Breast epithelium (tissue), 4 donors: Measurements from ENCODE around the gene KIAA0232. TPM values are rescaled to one million over a fixed set of nuclear protein-coding genes. Genes with fewer than 3 reads are reported as not detected.
A peak's percentile ranks its signal among the peaks of the same experiment; 100 is the strongest.

ENCODE experiments used
- DNase-seq, 2 donors: peaks; one replicate each; pipeline ENCODE4 v3.0.0-alpha.2; 2019; ENCODE audit warnings: low spot score in 2 of 2
- H3K27ac ChIP-seq, 2 donors: fragments of 200-600 bp; sonication (generic) in 1 of 2; one replicate each; pipeline ENCODE4 v1.5.1; 2016 to 2019; ENCODE audit warnings: mild to moderate bottlenecking in 1 of 2
- H3K27me3 ChIP-seq, 2 donors: fragments of 200-600 bp; sonication (generic) in 1 of 2; one replicate each; pipeline versions ENCODE4 v1.5.1 to v1.6.0; 2017 to 2019; ENCODE audit warnings: control low read depth in 1 of 2, mild to moderate bottlenecking in 1 of 2
- H3K36me3 ChIP-seq: fragments of 200-600 bp; one replicate; pipeline ENCODE4 v1.5.1; 2019
- H3K4me1 ChIP-seq, 2 donors: fragments of 200-600 bp; sonication (generic); one replicate each; pipeline ENCODE4 v1.5.1; 2016 to 2019; ENCODE audit warnings: control low read depth in 1 of 2
- H3K4me3 ChIP-seq, 3 donors: fragments of 200-600 bp; sonication (generic); 1 replicate in 2 of 3; 2 replicates in 1 of 3; pipeline ENCODE4 v1.5.1; 2016 to 2019; ENCODE audit warnings: mild to moderate bottlenecking in 3 of 3, moderate library complexity in 2 of 3
- H3K9me3 ChIP-seq, 2 donors: fragments of 200-600 bp; sonication (generic) in 1 of 2; one replicate each; pipeline ENCODE4 v1.5.1; 2016 to 2019; ENCODE audit warnings: control low read depth in 1 of 2
- POLR2A ChIP-seq: fragments of 450-650 bp; IDR thresholded peaks from one replicate; pipeline ENCODE4 v1.6.1; 2016; ENCODE audit warnings: antibody characterized with exemption, mild to moderate bottlenecking, moderate library complexity
- POLR2AphosphoS5 ChIP-seq, 3 donors: sonication (generic); formaldehyde crosslinking; IDR thresholded peaks; one replicate each; pipeline ENCODE4 v1.6.1; 2017; ENCODE audit warnings: antibody characterized with exemption in 3 of 3
- intact Hi-C: fragments of 100-400 bp; cut with DNase I; formaldehyde crosslinking; loops from one replicate; pipeline ENCODE4 v1.15.1; 2023; ENCODE audit warnings: low total_unique reads
- total RNA-seq, 3 donors: library from RNA; depleted of rRNA; stranded (reverse); fragments of >200 nt; gene quantifications; one replicate each; pipeline ENCODE4 v1.1.0, GENCODE V29; 2016
- TF ChIP-seq, protein P1 (sequence below), 3 donors: fragments of 450-650 bp; IDR thresholded peaks; one replicate each; pipeline ENCODE4 v1.5.1; 2016 to 2017; ENCODE audit warnings: antibody characterized with exemption in 3 of 3, mild to moderate bottlenecking in 3 of 3, moderate library complexity in 3 of 3

KIAA0232 gene
- total RNA-seq, 3 donors from 2014 or later = 31.5 to 40.8 (median 31.7) TPM

DNA sequence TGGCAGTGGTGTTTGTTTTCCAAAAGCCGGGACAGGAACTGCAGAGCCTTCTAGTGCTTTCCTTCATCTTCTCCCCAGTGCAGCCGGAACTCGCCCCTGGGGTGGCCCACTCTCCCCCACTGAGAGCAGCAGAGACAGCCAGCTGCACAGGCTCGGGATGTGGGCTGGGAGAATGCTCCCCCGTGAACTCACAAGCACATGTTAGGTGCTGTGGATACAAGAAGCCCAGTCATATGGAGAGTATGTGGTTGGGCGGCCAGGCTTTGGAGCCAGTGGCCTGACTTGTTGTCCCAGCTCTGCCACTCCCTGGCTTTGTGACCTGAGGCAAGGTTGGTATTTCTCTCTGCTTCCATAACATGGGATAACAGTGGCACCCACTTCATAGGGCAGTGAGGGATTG lies 9.4 kb upstream of the KIAA0232 start:
- TF ChIP-seq POLR2AphosphoS5 (IDR thresholded peaks at IDR 0.05) = peak in 1 of 3 donors; percentile 32
- TF ChIP-seq, protein P1, sequence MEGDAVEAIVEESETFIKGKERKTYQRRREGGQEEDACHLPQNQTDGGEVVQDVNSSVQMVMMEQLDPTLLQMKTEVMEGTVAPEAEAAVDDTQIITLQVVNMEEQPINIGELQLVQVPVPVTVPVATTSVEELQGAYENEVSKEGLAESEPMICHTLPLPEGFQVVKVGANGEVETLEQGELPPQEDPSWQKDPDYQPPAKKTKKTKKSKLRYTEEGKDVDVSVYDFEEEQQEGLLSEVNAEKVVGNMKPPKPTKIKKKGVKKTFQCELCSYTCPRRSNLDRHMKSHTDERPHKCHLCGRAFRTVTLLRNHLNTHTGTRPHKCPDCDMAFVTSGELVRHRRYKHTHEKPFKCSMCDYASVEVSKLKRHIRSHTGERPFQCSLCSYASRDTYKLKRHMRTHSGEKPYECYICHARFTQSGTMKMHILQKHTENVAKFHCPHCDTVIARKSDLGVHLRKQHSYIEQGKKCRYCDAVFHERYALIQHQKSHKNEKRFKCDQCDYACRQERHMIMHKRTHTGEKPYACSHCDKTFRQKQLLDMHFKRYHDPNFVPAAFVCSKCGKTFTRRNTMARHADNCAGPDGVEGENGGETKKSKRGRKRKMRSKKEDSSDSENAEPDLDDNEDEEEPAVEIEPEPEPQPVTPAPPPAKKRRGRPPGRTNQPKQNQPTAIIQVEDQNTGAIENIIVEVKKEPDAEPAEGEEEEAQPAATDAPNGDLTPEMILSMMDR (IDR thresholded peaks at IDR 0.05) = no peak
- TF ChIP-seq POLR2A = no peak
- Histone ChIP-seq H3K27me3 (no peaks in the 10 kb centered on the region), H3K4me3 (no peak overlapping the region), H3K9me3 (no peaks in the 10 kb centered on the region), H3K4me1 (peaks cover 5 to 20% of the 10 kb centered on the region in 2 donors), H3K27ac (peak overlapping the region; percentile 86 to 88), H3K36me3 (no peaks in the 10 kb centered on the region)
- DNase-seq = peak; percentile 81 to 84
- intact Hi-C loops = no loop called here

DNA sequence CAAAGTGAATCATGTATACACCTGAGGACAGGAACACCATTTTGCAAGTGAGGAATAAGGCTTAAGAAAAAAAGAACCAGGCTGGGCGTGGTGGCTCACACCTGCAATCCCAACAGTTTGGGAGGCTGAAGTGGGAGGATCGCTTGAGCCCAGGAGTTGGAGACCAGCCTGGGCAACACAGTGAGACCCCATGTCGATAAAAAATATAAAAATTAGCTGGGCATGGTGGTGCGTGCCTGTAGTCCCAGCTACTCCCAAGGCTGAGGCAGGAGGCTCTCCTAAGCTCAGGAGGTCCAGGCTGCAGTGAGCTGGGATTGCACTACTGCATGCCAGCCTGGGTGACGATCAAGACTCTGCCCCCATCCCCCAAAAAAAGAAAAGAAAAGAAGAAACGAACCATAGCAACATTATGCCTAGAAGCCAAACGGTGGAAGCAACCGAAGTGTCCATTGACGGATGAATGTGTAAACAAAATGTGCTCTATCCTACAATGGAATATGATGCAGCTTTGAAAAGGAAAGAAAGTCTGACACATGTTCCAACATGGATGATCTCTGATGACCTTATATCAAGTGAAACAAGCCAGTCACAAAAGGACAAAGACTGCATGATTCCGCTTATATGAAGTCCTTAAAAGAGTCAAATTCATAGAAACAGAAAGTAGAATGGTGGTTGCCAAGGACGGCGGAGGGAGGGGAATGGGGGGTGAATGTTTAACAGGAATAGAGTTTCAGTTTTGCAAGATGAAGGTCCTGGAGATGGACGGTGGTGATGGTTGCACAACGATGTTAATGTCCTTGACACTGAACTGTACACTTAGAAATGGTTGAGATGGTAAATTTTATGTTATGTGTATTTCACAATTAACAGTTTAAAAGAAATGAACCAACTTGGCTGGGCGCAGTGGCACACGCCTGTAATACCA lies 8.6 kb upstream of the KIAA0232 start:
- H3K4me3 ChIP-seq = no peak overlapping the region
- peak overlapping the region; percentile 86 to 88 for H3K27ac ChIP-seq
- H3K9me3 ChIP-seq = no peaks in the 10 kb centered on the region
- no peaks in the 10 kb centered on the region for H3K27me3 ChIP-seq
- no peak for TF ChIP-seq POLR2AphosphoS5 (IDR thresholded peaks at IDR 0.05)
- DNase-seq = no peak
- no peaks in the 10 kb centered on the region for H3K36me3 ChIP-seq
- H3K4me1 ChIP-seq = peaks cover 5 to 20% of the 10 kb centered on the region in 2 donors
- intact Hi-C loops = no loop called here

DNA sequence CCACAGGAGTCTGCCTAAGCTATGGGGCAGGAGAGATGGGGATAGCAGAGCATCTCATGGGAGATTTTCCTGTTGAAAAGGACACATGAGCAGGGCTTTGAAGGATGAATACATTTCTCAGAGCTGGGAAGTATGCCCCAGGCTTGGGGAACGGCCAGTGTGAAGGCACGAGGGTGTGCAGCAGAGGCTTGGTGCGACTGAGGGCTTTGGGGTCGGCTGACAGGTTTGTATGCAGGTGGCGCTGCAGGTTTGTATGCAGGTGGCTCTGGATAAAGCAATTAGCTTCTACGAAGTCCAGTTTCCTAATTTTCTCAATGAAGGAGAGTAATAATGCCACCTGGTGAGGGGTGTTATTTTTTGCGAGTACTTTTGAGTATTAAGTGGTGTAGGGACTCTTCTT lies 6.8 kb upstream of the KIAA0232 start:
- Histone ChIP-seq H3K9me3 (no peaks in the 10 kb centered on the region), H3K36me3 (no peaks in the 10 kb centered on the region), H3K4me1 (peaks cover 5 to 20% of the 10 kb centered on the region in 2 donors), H3K27me3 (no peaks in the 10 kb centered on the region), H3K27ac (no peak overlapping the region), H3K4me3 (no peak overlapping the region)
- no peak for DNase-seq
- TF ChIP-seq, protein P1 (IDR thresholded peaks at IDR 0.05) = no peak
- TF ChIP-seq POLR2A = no peak
- no peak for TF ChIP-seq POLR2AphosphoS5 (IDR thresholded peaks at IDR 0.05)
- intact Hi-C loops = no loop called here

DNA sequence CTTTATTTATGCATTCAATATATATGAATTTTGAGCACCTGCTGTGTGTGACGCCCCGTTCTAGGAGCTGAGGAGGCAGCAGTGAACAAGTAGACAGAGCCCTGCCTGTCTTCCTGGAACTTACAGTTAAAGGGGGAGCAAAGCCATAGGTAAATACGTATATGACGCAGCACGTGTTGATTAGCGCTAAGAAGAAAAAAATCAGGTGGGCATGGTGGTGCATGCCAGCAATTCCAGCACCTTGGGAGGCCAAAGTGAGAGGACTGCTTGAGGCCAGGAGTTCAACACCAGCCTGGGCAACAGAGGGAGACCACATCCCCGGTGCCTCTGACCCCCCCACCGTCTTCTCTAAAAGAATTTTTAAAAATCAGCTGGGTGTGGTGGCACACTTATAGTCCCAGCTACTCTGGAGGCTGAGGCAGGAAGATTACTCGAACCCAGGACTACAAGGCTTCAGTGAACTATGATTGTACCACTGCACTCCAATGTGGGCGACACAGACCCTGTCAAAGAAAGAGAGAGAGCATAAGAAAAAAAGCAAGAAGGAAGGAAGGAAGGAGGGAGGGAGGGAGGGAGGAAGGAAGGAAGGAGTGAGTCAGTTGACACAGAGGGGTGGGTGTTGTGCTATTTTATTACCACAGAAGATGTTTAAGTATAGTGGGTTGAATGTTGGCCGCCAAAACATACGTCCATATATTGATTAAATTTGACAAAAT lies 5.4 kb upstream of the KIAA0232 start:
- DNase-seq = no peak
- Histone ChIP-seq H3K27me3 (no peaks in the 10 kb centered on the region), H3K9me3 (no peaks in the 10 kb centered on the region), H3K36me3 (no peaks in the 10 kb centered on the region), H3K4me3 (no peak overlapping the region), H3K4me1 (peaks cover 2 to 18% of the 10 kb centered on the region in 2 donors), H3K27ac (no peak overlapping the region)
- intact Hi-C loops = no loop called here
- TF ChIP-seq, protein P1 (IDR thresholded peaks at IDR 0.05) = no peak
- TF ChIP-seq POLR2A = no peak
- no peak for TF ChIP-seq POLR2AphosphoS5 (IDR thresholded peaks at IDR 0.05)

DNA sequence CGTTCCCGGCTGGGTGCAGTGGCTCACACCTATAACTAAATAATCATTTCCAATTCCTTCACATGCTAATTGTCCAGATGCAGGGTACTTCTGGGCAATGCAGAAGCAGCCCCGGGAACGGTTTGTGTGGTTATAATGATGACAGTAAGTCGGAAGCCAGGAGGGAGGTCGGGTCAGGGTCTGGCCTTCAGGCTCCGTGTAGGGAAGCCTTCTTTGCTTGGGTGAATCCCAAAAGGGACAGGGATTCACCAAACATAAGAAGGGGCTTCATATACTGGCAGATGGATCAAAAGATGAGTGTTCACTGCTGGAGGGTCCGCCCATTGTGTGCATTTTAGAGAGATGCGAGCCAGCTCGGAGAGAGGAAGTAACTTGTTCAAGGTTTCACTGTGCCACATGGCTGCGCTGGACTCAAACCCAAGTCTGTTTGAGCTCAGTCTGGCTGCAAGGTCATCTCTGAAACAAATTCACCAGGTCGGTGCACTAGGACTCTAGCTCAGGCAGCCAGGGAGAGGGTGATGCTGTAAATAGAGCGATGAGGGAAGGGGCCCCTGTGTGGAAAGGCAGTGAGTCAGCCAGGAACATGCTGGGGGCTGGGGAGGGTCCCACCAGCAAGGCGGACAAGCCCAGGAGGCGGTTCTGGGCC lies 4.8 kb upstream of the KIAA0232 start:
- intact Hi-C loops = no loop called here
- H3K4me3 ChIP-seq = no peak overlapping the region
- DNase-seq = no peak
- H3K27ac ChIP-seq = no peak overlapping the region
- no peaks in the 10 kb centered on the region for H3K36me3 ChIP-seq
- TF ChIP-seq, protein P1 (IDR thresholded peaks at IDR 0.05) = no peak
- TF ChIP-seq POLR2A = no peak
- TF ChIP-seq POLR2AphosphoS5 (IDR thresholded peaks at IDR 0.05) = no peak
- H3K4me1 ChIP-seq = peaks cover 0 to 11% of the 10 kb centered on the region in 2 donors
- H3K27me3 ChIP-seq = no peaks in the 10 kb centered on the region
- H3K9me3 ChIP-seq = no peaks in the 10 kb centered on the region
